H1 (cell line): ENCODE measurements around the gene KIT. TPM values are rescaled to one million over a fixed set of nuclear protein-coding genes. Genes with fewer than 3 reads are reported as not detected.
A peak's percentile ranks its signal among the peaks of the same experiment; 100 is the strongest.

Experiments used
- CTCF ChIA-PET: fragments of 300-600 bp; sonication (Branson Sonifier 250); formaldehyde crosslinking; loops from one replicate; lab custom pipeline; 2021; ENCODE audit not compliant: partially characterized antibody; lab: Charles Lee
- POLR2A ChIA-PET: fragments of 300-600 bp; sonication (Branson Sonifier 250); formaldehyde crosslinking; loops from one replicate; lab custom pipeline; 2021; ENCODE audit warnings: inconsistent platforms; ENCODE audit not compliant: partially characterized antibody; lab: Charles Lee
- DNase-seq, 2 experiments: peaks; one replicate each; pipeline versions ENCODE4 v3.0.0 to v3.0.0-alpha.2; 2010 to 2022; ENCODE audit warnings: low spot score in 2 of 2, low read depth in 1 of 2, mixed read lengths in 1 of 2
- FAIRE-seq: peaks from 2 replicates; lab custom pipeline; 2011; peaks lifted over from hg19 to GRCh38; lab: Jason Lieb, UNC
- H2AFZ ChIP-seq: 2 replicates; pipeline ENCODE4 v1.8.1; 2012; ENCODE audit warnings: low read length, inconsistent platforms
- H2AK5ac ChIP-seq: 2 replicates; pipeline ENCODE4 v1.6.1; 2013; ENCODE audit warnings: low read depth, low read length
- H2BK120ac ChIP-seq: replicated peaks from 2 replicates; pipeline ENCODE3; 2013; ENCODE audit warnings: low read depth, low read length, inconsistent platforms
- H2BK12ac ChIP-seq: 2 replicates; pipeline ENCODE4 v1.6.1; 2013; ENCODE audit warnings: low read depth, low read length
- H2BK15ac ChIP-seq: 2 replicates; pipeline ENCODE4 v1.6.1; 2013; ENCODE audit warnings: low read length
- H2BK20ac ChIP-seq: 2 replicates; pipeline ENCODE4 v1.6.1; 2013; ENCODE audit warnings: low read length
- H2BK5ac ChIP-seq: 2 replicates; pipeline ENCODE4 v1.6.1; 2013; ENCODE audit warnings: low read depth, low read length
- H3K14ac ChIP-seq: 2 replicates; pipeline ENCODE4 v1.6.1; 2013; ENCODE audit warnings: inconsistent platforms; ENCODE audit not compliant: insufficient read length
- H3K18ac ChIP-seq: 2 replicates; pipeline ENCODE4 v1.6.1; 2013; ENCODE audit warnings: low read length; ENCODE audit errors: extremely low read depth
- H3K23ac ChIP-seq: 2 replicates; pipeline ENCODE4 v1.6.1; 2013; ENCODE audit warnings: inconsistent platforms; ENCODE audit not compliant: insufficient read length
- H3K23me2 ChIP-seq: 2 replicates; pipeline ENCODE4 v1.6.1; 2013; ENCODE audit warnings: low read depth, low read length
- H3K27ac ChIP-seq: 2 replicates; pipeline ENCODE4 v1.6.1; 2011; ENCODE audit warnings: low read depth, low read length, inconsistent platforms
- H3K27me3 ChIP-seq, 4 experiments: replicated peaks in 1 of 4; 1 replicate in 1 of 4; 2 replicates in 3 of 4; pipeline versions ENCODE4 v1.6.1 to v1.8.1; 2011 to 2013; ENCODE audit warnings: low read length in 3 of 4, mild to moderate bottlenecking in 3 of 4, inconsistent platforms in 2 of 4, mixed read lengths in 2 of 4, moderate library complexity in 1 of 4; ENCODE audit not compliant: control insufficient read depth in 3 of 4, insufficient read depth in 3 of 4; ENCODE audit errors: extremely low read depth in 1 of 4
- H3K36me3 ChIP-seq, 4 experiments: 2 replicates each; pipeline versions ENCODE4 v1.6.1 to v1.8.1; 2011 to 2013; ENCODE audit warnings: mild to moderate bottlenecking in 4 of 4, low read length in 3 of 4, moderate library complexity in 2 of 4, control low read depth in 1 of 4, inconsistent platforms in 1 of 4; ENCODE audit not compliant: insufficient read depth in 4 of 4, control insufficient read depth in 2 of 4
- H3K4ac ChIP-seq: replicated peaks from 2 replicates; pipeline ENCODE3; 2013; ENCODE audit warnings: low read length, low read depth, mixed read lengths, inconsistent platforms; ENCODE audit not compliant: insufficient read length
- H3K4me1 ChIP-seq, 4 experiments: replicated peaks in 1 of 4; 1 replicate in 1 of 4; 2 replicates in 3 of 4; pipeline versions ENCODE4 v1.6.1 to v1.8.1; 2011 to 2013; ENCODE audit warnings: low read length in 3 of 4, inconsistent platforms in 2 of 4, mixed read lengths in 1 of 4; ENCODE audit not compliant: insufficient read depth in 4 of 4, control insufficient read depth in 3 of 4
- H3K4me2 ChIP-seq, 2 experiments: 2 replicates each; pipeline versions ENCODE4 v1.6.1 to v1.8.1; 2011 to 2013; ENCODE audit warnings: low read depth in 2 of 2, low read length in 2 of 2, control low read depth in 1 of 2, inconsistent platforms in 1 of 2, mild to moderate bottlenecking in 1 of 2; ENCODE audit not compliant: insufficient read depth in 1 of 2
- H3K4me3 ChIP-seq, 4 experiments: fragments of 200-600, 300-600 bp in 1 of 4; sonication (generic), shearing (Covaris generic), sonication (Bioruptor Twin) in 1 of 4; 2 replicates each; pipeline versions ENCODE4 v1.5.1 to v1.8.1; 2011 to 2016; ENCODE audit warnings: low read length in 4 of 4, low read depth in 3 of 4, control low read depth in 2 of 4, inconsistent platforms in 2 of 4, mild to moderate bottlenecking in 2 of 4, mixed read lengths in 1 of 4, moderate library complexity in 1 of 4; ENCODE audit not compliant: insufficient read depth in 2 of 4; ENCODE audit errors: extremely low read depth in 1 of 4
- H3K56ac ChIP-seq: replicated peaks from 2 replicates; pipeline ENCODE3; 2013; ENCODE audit warnings: low read depth, mild to moderate bottlenecking, mixed read lengths, low read length, inconsistent platforms; ENCODE audit not compliant: insufficient read length
- H3K79me1 ChIP-seq: 2 replicates; pipeline ENCODE4 v1.6.1; 2013; ENCODE audit warnings: low read depth, low read length, control low read depth
- H3K79me2 ChIP-seq, 2 experiments: 2 replicates each; pipeline versions ENCODE4 v1.6.1 to v1.8.1; 2012 to 2013; ENCODE audit warnings: low read length in 2 of 2, mild to moderate bottlenecking in 2 of 2, inconsistent platforms in 1 of 2; ENCODE audit not compliant: insufficient read depth in 2 of 2, control insufficient read depth in 1 of 2
- H3K9ac ChIP-seq, 4 experiments: replicated peaks in 1 of 4; 1 replicate in 1 of 4; 2 replicates in 3 of 4; pipeline versions ENCODE4 v1.6.1 to v1.8.1; 2011 to 2013; ENCODE audit warnings: low read depth in 3 of 4, low read length in 3 of 4, control low read depth in 2 of 4, mild to moderate bottlenecking in 2 of 4, moderate library complexity in 2 of 4, inconsistent platforms in 1 of 4; ENCODE audit errors: extremely low read depth in 1 of 4
- H3K9me3 ChIP-seq, 2 experiments: 2 replicates each; pipeline versions ENCODE4 v1.6.1 to v1.8.1; 2012 to 2013; ENCODE audit warnings: mild to moderate bottlenecking in 2 of 2, moderate library complexity in 2 of 2, control low read depth in 1 of 2, inconsistent platforms in 1 of 2, low read depth in 1 of 2, low read length in 1 of 2, mixed read lengths in 1 of 2; ENCODE audit not compliant: insufficient read depth in 2 of 2
- H4K20me1 ChIP-seq, 2 experiments: replicated peaks in 1 of 2; 2 replicates each; pipeline versions ENCODE3 to v1.8.1; 2011 to 2013; ENCODE audit warnings: inconsistent platforms in 2 of 2, low read length in 2 of 2, mild to moderate bottlenecking in 1 of 2; ENCODE audit not compliant: insufficient read depth in 2 of 2, control insufficient read depth in 1 of 2
- H4K5ac ChIP-seq: 2 replicates; pipeline ENCODE4 v1.6.1; 2013; ENCODE audit warnings: low read length, low read depth, mixed read lengths, inconsistent platforms; ENCODE audit not compliant: insufficient read length
- H4K8ac ChIP-seq: 2 replicates; pipeline ENCODE4 v1.8.0; 2013; ENCODE audit warnings: mild to moderate bottlenecking, moderate library complexity, low read length, inconsistent platforms; ENCODE audit not compliant: insufficient read depth; ENCODE audit errors: extremely low read depth
- H4K91ac ChIP-seq: replicated peaks from 2 replicates; pipeline ENCODE3; 2013; ENCODE audit warnings: low read length, mixed read lengths, inconsistent platforms; ENCODE audit not compliant: insufficient read length
- ASH2L ChIP-seq: fragments of 200-600, 300-600 bp; sonication (generic); IDR thresholded peaks from one replicate; pipeline ENCODE4 v1.7.1; 2017; ENCODE audit warnings: low read length
- BRCA1 ChIP-seq: IDR thresholded peaks from 2 replicates; pipeline ENCODE4 v1.6.1; 2012; ENCODE audit warnings: low read depth, low read length, improper control_type of control experiment
- CHD1 ChIP-seq: IDR thresholded peaks from 2 replicates; pipeline ENCODE4 v1.6.1; 2012; ENCODE audit warnings: low read depth, low read length, improper control_type of control experiment
- HDAC2 ChIP-seq, 2 experiments: fragments of 300-600 bp in 1 of 2; sonication (generic) in 1 of 2; IDR thresholded peaks; 2 replicates each; pipeline ENCODE4 v1.6.1; 2011 to 2012; ENCODE audit warnings: low read depth in 2 of 2, low read length in 2 of 2, mild to moderate bottlenecking in 2 of 2, moderate library complexity in 2 of 2, borderline replicate concordance in 1 of 2, inconsistent platforms in 1 of 2
- KDM5A ChIP-seq: fragments of 200-600 bp; IDR thresholded peaks from 2 replicates; pipeline ENCODE4 v1.7.1; 2012; ENCODE audit warnings: mild to moderate bottlenecking, low read length, inconsistent platforms, mixed read lengths
- PHF8 ChIP-seq: fragments of 200-600 bp; sonication (generic); conservative IDR thresholded peaks from 2 replicates; pipeline ENCODE4 v1.7.1; 2012; ENCODE audit warnings: low read depth, mild to moderate bottlenecking, inconsistent platforms, low read length, moderate library complexity
- RAD21 ChIP-seq, 2 experiments: IDR thresholded peaks in 1 of 2; conservative IDR thresholded peaks in 1 of 2; 2 replicates each; pipeline ENCODE4 v1.6.1; 2011; ENCODE audit warnings: low read depth in 2 of 2, low read length in 2 of 2, improper control_type of control experiment in 1 of 2, inconsistent platforms in 1 of 2, mild to moderate bottlenecking in 1 of 2, moderate library complexity in 1 of 2
- SRF ChIP-seq: IDR thresholded peaks from 2 replicates; pipeline ENCODE4 v1.6.1; 2011; ENCODE audit warnings: mild to moderate bottlenecking, low read depth, low read length, moderate library complexity
- TEAD4 ChIP-seq: IDR thresholded peaks from 2 replicates; pipeline ENCODE4 v1.6.1; 2012; ENCODE audit warnings: low read depth, low read length, inconsistent platforms, mixed read lengths
- WGBS, 2 experiments: shearing (Covaris generic) in 1 of 2; methylation state at CpG; one replicate each; pipeline versions ENCODE4 v1.1.6 to v1.1.7; 2013 to 2015; ENCODE audit warnings: low lambda C conversion rate in 2 of 2, mixed read lengths in 2 of 2, inconsistent platforms in 1 of 2, low coverage in 1 of 2, missing lambda C conversion rate in 1 of 2; ENCODE audit not compliant: insufficient replicate concordance in 2 of 2, insufficient coverage in 1 of 2, insufficient read length in 1 of 2; ENCODE audit errors: extremely low coverage in 1 of 2, missing lambda C conversion rate in 1 of 2; 5-methylcytosine and 5-hydroxymethylcytosine counted together
- polyA plus RNA-seq, 7 experiments: library from polyadenylated mRNA; depleted of rRNA in 3 of 7; stranded (reverse) in 5 of 7; unstranded in 2 of 7; fragments of >200 nt in 5 of 7; fragments of 200-250 nt in 2 of 7; gene quantifications; 1 replicate in 5 of 7; 2 replicates in 1 of 7; 4 replicates in 1 of 7; pipeline versions ENCODE4 v1.2.1 to v1.2.3, GENCODE V29; 2011 to 2013; ENCODE audit warnings: missing spikeins in 2 of 7, mixed read lengths in 2 of 7
- total RNA-seq: library from RNA; stranded (reverse); fragmentation: NEBNext Ultra II Directional; extraction: Animal tissue kit (Norgen Biotek cat#: 25700); gene quantifications from 2 replicates; pipeline ENCODE4 v1.2.1, GENCODE V29; 2021
- TF ChIP-seq, protein P1 (sequence below), 3 experiments: IDR thresholded peaks; 1 replicate in 2 of 3; 2 replicates in 1 of 3; pipeline versions ENCODE4 v1.5.1 to v1.6.1; 2011; ENCODE audit warnings: low read length in 3 of 3, mild to moderate bottlenecking in 3 of 3, inconsistent platforms in 2 of 3, low read depth in 1 of 3, moderate library complexity in 1 of 3; ENCODE audit not compliant: insufficient read depth in 1 of 3; ENCODE audit errors: control extremely low read depth in 1 of 3

The KIT gene
- total and polyA plus RNA-seq, 2 of the 8 experiments (the other 6 are each of a cell fraction or from before 2014, with no cell fraction given) = 14.4 to 24.8 TPM

DNA sequence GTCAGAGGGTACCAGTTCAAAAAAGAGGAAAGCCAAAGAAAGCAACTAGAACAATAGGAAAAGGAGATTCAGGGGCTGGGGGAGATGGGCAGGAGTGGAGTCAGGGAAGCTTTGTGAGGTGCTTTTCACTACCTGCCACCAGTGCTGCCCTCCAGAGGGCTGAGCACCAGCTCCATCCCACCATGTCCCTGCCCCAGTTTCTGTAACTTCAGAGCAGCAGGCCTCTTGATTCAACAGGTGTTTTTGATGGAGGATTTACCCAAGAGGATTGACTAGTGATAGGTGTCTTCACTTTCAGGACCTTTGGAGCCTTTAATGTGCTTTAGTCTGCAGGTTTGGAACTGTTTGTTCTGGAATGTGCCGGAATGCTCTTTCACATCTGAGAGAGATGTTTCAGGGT lies 12.1 kb downstream of the KIT start:
- Histone ChIP-seq H3K56ac (no peak overlapping the region), H4K5ac (no peak overlapping the region), H3K4me2 (no peak overlapping the region), H3K23ac (no peak overlapping the region), H2AFZ (no peak overlapping the region), H2BK20ac (no peak overlapping the region), H3K79me1 (peaks cover 2% of the 10 kb centered on the region; the same call in 1 of the 2 replicates), H3K4me3 (no peak overlapping the region), H4K20me1 (peaks cover 0 to 3% of the 10 kb centered on the region in 2 experiments), H3K23me2 (no peaks in the 10 kb centered on the region), H3K4ac (no peak overlapping the region), H3K9me3 (no peaks in the 10 kb centered on the region), H2BK120ac (no peak overlapping the region), H4K91ac (no peak overlapping the region), H3K79me2 (peaks cover 0 to 59% of the 10 kb centered on the region in 2 experiments; a peak in 2 of 4 replicates), H2BK12ac (no peak overlapping the region), H2AK5ac (no peak overlapping the region), H3K18ac (no peak overlapping the region), H3K36me3 (no peaks in the 10 kb centered on the region), H3K4me1 (no peaks in the 10 kb centered on the region; a peak in 1 of 7 replicates), H4K8ac (no peak overlapping the region), H3K27me3 (no peaks in the 10 kb centered on the region), H3K9ac (no peak overlapping the region), H3K27ac (no peak overlapping the region), H2BK5ac (no peak overlapping the region), H2BK15ac (no peak overlapping the region), H3K14ac (no peak overlapping the region)
- FAIRE-seq (peak; percentile 7), DNase-seq (no peak)
- 88% methylated on average over 1 of the region's 1 CpG; no CpG with 5 or more reads in 1 of the 2 experiments for WGBS, 2 experiments
- ChIA-PET POLR2A (interaction anchor here (1.1 to 3.2 kb wide), 2 partner anchors 9 to 11 kb away, joined by 3 to 22 read pairs; partner anchors contain the start of gene KIT), CTCF (interaction anchor here (0.7 to 1.5 kb wide), 4 partner anchors 10 to 286 kb away, joined by 3 to 6 read pairs (median 3); no protein-coding TSS in a partner anchor)
- TF ChIP-seq BRCA1 = no peak
- TF ChIP-seq KDM5A = no peak
- no peak for TF ChIP-seq ASH2L
- TF ChIP-seq, protein P1, sequence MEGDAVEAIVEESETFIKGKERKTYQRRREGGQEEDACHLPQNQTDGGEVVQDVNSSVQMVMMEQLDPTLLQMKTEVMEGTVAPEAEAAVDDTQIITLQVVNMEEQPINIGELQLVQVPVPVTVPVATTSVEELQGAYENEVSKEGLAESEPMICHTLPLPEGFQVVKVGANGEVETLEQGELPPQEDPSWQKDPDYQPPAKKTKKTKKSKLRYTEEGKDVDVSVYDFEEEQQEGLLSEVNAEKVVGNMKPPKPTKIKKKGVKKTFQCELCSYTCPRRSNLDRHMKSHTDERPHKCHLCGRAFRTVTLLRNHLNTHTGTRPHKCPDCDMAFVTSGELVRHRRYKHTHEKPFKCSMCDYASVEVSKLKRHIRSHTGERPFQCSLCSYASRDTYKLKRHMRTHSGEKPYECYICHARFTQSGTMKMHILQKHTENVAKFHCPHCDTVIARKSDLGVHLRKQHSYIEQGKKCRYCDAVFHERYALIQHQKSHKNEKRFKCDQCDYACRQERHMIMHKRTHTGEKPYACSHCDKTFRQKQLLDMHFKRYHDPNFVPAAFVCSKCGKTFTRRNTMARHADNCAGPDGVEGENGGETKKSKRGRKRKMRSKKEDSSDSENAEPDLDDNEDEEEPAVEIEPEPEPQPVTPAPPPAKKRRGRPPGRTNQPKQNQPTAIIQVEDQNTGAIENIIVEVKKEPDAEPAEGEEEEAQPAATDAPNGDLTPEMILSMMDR (IDR thresholded peaks at IDR 0.05; ENCODE audit: control extremely low read depth in 1 of 3, insufficient read depth in 1 of 3, low read depth in 1 of 3, low read length in 3 of 3) = peak; percentile 44 to 59 (median 56)
- no peak for TF ChIP-seq SRF
- no peak for TF ChIP-seq TEAD4
- no peak for TF ChIP-seq CHD1
- TF ChIP-seq RAD21 (IDR thresholded peaks at IDR 0.05 in 1 of 2, conservative IDR thresholded peaks at IDR 0.05 in 1 of 2; ENCODE audit: low read depth in 2 of 2, low read length in 2 of 2) = peak; percentile 38 to 50
- TF ChIP-seq HDAC2 (IDR thresholded peaks at IDR 0.05; ENCODE audit: borderline replicate concordance in 1 of 2, low read depth in 2 of 2, low read length in 2 of 2) = no peak
- TF ChIP-seq PHF8 = no peak
